Fibroblast of skin of right quadriceps (primary cell): ENCODE data around the gene TPRG1L.

ENCODE experiments used
- DNase-seq: peaks from one replicate; pipeline ENCODE4 v3.0.0-alpha.2; 2013

Gene TPRG1L

DNA sequence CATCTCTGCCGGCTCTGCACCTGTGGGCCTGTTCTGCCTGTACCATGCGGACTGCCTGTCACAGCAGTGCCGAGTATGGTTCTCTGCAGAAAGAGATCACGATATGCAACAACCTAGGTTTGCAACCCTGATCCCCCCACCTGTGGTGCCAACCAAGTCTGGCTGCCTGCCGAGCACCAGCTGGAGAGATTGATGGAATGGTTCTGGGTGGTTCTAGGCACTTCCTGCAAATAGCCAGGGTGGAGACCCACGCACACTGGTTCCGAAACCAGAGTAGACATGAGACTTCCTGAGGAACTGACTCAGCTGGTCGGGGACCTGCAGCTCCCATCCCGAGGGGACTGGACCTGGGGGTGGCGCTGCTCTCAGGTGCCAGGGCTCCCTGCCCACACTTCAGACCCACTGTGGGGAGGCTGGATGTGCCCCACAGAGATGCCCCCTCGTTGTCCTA lies 5.4 kb downstream of the TPRG1L start:
- no peak for DNase-seq

DNA sequence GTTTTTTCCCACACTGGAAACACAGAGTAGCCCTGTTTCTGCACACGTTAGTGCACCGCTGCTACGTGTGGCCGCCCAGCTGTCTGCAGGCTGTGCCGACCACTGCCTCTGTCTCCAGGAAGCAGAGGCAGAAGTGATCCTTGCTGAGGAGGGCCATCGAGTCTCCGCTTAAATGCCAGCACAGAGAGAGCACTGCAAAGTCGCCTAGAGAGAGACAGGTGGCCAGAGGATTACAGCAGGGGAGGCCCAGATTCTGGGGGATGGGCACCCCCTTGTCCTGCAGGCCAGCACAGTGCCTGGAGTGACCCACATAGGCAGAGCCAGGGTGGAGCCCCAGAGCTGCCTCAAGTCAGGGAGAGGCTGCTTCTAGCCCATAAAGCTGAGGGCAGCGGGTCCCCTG lies 6.1 kb downstream of the TPRG1L start:
- no peak for DNase-seq

DNA sequence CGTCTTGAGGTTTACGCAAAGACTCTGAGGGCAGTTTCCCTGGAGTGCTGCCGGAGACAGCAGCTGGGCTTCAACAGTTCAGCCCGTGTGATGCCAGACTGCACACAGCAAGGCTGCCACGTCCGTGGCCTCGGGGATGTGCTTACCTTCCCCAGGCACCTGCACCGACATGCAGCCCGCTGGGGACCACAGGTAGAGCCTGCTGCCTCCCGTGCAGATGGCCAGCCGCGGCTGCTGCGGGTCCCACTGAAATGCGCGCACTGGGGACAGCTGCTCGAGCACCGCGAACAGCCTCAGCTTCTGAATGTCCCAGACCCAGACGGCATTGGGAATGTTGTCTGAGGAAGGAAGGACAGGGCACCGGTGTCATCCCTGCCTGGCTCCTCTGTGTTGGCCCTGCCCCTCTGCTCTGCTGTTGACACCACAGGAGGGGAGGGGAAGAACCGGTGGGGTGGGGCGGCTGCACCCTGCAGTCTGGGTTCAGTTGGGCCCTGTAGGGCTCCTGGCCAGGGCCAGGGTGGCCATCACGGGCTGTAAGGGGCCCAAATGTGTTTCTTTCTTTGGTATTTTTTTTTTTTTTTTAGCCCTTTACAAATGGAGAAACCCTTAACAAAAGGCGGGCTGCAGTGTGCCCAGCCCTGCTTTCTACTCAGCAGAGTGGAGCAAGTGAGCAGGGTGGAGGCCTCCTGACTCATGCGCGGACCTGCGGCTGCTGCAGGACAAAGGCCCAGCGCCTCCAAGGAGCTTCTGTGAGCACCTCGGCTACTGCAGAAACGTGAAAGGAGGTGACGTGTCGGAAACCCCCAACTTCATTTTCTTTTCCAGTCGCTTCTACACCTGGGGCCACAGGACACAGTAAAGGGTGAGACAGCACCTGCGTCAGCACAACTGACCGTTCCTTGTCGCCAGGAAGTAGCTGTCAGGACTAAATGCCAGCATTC lies 6.8 kb downstream of the TPRG1L start:
- no peak for DNase-seq

DNA sequence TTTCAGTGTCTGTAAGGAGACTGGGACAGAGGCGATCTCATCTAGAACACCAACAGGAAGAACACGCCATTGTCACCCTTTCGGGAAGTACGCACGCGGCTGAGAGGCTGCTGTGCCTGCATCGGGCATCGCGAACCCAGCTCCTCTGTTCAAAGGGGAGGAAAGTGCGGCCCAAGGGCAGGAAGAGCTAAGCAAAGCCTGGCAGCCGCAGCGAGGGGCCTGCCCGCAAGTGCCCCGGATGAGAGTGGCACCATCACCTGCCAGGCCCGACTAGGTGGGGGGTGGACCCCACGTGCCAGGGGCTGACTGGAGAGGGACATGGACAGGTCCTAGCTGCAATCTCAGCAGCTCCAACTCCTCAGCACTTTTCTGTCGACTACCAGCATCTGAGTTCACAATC lies 7.5 kb downstream of the TPRG1L start:
- DNase-seq: no peak

DNA sequence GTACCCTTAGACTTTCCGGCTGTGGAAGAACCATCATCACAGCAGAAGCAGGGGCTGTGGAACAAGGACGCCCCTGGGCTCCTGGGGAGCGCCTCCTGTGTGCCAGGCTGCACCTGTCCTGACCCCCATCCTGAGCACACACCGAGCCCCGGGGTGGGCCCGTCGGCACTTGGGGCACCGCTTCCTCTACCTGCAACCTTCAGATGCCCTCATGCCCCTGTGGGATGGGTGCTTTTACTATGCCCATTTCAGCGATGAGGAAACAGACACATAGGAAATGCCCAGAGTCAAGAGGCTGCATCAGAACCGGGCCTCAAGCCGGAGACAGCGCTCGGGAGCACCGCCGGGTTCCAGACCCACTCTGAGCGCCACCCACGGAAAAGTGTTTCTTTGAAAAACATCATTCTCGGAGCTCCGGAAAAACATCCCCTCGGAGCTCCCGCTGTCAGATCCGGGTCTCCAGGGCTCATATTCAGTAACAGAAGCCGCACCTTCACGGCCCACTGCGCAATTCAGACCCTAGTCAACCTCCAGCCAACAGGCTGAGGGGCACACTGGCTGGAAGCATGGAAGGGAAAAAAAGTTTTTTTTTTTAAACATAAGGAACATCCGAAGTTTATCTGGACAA lies 8.0 kb downstream of the TPRG1L start:
- DNase-seq: no peak

DNA sequence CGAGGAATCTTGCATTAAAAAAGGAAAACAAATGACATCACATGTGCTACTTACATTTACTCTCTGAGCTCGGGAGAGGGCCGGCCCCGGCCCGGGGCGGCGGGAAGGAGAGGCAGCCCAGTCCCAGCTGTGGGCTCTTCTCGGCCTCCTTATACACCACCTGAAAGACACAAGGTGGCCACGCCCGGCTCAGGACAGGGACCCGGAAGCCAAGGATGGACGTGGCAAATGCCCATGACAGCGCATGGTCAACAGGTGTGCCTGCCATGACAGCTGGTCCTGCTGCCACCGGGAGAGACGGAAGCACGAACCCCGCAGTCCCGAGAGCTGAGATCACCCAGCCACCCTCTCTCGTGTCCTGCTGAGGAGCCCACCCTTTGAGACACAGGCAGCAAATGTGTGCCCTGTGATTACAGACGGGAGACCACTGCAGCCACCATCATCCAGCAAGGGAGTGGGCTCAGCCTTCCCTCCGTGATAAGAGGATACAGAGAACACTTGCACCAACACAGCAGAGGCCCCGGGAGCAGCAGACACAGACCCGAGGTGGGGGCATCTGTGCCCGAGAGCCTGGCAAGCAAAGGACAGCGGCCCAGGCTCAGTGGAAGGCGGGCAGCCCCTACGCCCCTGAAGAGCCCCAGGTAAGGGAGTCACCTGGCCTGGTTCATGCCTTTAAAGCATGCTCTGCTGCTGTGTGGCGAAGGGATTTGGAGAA lies 8.7 kb downstream of the TPRG1L start:
- no peak for DNase-seq

DNA sequence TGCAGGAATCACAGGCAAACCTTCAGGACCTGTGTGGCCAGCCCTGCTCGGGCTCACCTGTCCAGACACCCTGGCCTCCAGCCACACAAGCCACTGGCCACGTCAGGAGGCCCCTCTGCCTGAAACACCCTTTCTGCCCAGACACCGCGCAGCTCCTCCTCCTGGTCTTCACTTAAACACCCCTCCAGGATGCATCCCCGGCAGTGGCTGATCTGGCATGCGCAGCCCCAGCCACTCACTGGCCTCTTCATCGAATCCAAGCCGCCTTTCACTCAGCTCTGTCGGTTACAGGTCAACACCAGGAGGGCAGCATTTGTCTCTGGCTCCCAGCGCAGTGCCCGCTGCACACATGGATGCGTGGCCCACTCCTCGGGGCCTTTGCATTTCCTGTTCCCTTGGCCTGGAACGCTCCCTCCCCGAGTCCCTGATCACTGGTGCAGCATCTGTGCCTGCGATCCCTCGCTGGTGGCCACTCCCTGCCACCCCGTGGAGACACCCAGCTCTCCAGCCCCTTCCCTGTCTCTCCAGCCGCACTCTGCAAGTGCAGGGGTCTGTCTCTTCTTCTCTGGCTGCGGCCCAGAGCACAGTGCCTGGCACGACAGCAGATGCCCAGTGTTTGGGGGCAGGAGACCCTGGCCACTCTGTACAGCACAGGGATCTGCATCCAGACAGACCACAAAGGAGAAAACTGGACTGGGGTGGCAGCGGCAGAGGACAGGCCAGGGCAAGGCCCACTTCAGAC lies 9.4 kb downstream of the TPRG1L start:
- DNase-seq: no peak

DNA sequence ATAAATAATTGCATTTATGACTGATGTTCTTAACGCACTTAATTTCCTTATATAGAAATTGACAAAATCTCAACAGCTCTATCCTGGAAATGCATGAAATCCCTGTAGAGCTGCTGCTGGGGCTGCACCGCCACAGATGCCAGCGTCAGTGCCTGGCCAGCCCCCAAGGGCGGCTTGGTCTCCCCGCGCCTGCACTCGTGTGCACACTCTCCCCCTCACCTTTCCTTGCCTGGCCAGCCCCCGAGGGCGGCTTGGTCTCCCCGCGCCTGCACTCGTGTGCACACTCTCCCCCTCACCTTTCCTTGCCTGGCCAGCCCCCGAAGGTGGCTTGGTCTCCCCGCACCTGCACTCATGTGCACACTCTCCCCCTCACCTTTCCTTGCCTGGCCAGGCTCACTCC lies 11.3 kb downstream of the TPRG1L start:
- no peak for DNase-seq

DNA sequence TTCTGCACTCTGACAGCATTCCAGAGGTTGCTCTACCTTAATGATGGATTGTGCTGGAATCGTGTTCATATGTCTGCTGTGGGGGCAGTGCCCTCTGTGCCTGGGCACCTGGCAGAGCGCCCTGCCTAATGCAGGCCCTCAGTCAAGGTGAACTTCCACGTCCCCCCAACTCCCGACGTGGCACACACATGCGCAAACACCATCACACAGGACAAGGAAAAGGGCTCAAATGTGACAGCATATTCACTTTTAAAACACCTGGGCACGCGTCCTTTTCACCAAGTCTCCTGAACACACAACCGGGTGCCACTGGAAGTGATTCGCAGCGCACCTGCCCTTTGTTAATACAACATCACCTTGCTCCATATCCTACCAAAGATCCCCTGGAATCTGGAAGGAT lies 11.7 kb downstream of the TPRG1L start:
- DNase-seq: no peak

DNA sequence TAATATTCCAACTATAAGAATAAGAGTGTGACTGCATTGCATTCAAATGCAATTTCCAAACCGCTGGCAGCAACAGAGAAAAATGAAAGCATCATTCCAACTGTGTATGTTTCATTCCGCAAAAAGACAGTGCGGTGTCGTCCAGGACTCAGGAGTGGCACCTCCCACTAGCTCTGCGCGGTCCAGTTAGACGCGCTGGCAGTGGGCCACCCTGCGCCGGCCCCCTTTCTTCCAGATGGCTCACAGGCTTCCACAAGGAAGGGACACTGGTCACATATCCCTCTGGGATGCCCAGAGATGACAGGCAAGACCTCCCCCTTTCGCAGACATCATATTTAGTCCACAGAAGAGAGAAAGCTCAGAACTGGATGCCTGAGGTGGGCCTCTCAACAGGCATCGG lies 13.2 kb downstream of the TPRG1L start:
- no peak for DNase-seq

DNA sequence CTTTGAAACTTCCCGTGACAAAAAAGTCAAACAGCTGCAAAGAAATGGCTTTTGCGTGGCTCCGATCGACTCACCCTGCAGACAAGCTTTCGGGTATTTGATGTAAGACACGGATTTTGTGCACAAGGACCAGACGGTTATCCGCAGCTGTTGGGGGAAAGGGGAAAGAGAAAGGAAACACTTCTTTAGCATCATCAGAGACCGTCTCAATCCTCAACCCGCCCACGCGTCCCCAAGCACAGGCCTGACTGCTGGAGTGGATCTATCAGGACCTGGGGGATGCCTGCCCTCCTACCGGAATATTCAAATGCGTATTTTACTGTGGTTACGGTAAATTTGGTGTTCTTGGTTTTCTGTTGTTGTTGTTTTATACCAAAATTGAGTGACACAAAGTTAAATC lies 13.9 kb downstream of the TPRG1L start:
- DNase-seq: no peak

DNA sequence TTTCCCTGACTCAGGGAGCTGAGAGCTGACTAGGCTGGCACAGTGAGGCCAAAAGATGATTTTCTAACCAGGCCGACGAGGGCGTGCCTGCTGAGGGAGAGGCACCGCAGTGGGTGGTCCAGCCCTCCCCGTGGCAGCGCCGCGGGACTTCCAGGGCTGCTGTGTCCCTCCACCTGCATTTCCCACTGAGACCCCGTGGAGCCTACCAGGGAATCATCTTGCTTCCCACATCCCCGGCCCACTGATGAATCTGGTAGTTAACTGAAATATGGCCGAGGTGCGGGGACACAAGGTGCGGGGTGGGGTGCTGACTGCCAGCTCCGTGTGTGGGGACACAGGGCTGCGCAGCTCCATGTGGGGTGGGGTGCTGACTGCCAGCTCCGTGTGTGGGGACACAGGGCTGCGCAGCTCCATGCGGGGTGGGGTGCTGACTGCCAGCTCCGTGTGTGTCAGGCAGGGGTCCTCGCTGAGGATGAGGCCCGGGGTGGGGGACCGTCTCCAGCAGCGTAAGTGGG lies 14.6 kb downstream of the TPRG1L start:
- DNase-seq: no peak

DNA sequence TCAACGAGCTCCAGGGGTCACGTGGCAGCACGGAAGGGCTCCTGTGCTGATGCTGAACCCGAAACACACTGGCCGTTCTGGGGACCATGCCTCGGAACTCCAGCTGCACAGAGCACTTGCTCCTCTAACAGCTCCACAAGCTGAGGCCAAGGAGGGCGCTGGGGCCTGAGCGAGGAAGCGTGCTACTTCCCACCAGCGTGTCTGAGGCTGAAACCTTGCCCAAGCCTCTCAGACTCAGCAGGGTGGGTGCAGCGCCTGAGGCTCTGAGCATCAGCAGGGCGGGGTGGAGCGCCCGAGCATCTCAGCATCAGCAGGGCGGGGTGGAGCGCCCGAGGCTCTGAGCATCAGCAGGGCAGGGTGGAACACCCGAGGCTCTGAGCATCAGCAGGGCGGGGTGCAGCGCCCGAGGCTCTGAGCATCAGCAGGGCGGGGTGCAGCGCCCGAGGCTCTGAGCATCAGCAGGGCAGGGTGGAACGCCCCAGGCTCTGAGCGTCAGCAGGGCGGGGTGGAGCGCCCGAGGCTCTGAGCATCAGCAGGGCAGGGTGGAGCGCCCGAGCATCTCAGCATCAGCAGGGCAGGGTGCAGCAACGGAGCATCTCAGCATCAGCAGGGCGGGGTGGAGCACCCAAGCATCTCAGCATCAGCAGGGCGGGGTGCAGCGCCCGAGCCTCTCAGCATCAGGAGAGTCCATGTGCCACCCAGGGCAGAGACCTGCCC lies 15.5 kb downstream of the TPRG1L start:
- DNase-seq: no peak

DNA sequence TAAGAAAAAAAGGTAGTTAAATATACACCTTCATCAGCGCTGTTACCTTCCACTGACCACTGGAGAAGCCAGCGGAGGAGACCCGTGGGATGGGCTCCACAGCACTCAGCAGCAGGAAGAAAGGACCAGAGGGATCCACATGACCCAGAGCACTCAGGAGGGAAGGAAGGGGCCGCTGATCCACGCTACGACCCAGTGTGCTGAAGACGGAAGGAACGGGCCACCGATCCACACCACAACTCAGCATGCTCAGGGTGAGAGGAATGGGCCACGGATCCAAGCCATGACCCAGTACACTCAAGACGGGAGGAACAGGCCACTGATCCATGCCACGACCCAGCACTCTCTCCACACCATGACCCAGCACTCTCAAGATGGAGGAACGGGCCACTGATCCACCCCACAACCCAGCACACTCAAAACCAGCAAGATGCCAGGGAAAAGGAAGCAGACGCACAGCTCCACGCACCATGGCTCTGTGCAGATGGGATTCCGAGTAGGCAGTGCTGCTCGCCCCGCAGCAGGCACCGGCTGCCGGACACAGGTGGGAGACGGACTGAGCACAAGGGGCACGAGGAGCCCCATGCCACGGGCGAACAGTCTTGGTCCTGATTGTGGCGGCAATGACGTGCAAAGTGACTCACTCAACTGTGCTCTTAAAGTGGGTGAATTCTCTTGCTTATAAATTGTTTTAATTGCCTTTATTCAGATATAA lies 16.4 kb downstream of the TPRG1L start:
- DNase-seq: no peak

DNA sequence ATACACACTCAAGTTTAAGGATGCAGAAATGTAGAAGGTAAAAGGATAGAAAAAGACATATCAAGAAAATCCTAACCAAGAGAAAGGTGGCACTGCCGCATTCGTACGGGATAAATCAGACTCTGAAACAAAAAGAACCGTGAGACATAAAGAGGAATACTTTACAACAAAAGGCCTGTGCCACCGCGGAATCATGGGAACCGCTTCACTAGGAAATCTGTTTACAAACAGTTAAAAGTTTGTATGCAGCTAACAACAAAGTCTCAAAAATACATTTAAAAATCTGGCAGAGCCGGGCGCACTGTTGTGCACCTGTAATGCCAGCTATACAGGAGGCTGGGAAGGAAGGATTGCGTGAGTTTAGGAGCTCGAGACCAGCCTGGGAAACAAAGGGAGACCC lies 17.0 kb downstream of the TPRG1L start:
- no peak for DNase-seq

DNA sequence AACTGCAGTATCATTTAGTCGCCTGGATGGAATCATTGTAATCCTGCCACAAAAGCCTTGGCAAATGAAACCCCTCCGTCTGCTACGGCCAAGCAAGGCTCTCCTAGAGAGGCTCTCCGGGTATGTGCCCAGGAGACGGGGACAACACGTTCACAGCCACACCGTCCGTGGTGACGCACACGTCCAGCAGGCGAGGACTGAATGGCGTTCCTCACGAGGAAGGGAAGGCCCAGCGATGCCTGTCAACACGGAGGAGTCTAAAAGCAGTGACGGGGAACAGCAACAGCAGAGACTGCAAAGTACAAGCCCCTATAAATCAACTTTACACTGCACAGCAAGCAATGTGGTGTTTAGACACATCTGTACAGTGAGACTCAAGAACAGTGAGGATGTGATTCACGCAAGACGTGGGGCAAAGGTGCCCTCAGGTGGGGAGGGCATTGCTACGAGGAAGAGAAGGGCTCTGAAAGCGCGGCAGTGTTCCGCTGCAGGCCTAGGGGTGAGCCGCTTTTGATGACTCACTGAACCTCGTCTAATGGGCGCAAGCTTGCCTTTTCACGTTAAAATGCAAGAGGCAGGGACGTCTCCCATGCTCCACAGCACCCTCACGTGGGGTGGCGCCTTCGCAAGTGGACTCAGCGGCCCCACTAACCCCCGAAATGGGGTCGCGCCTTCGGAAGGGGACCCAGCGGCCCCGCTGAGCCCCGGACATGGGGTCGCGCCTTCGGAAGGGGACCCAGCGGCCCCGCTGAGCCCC lies 18.3 kb downstream of the TPRG1L start:
- DNase-seq: no peak

DNA sequence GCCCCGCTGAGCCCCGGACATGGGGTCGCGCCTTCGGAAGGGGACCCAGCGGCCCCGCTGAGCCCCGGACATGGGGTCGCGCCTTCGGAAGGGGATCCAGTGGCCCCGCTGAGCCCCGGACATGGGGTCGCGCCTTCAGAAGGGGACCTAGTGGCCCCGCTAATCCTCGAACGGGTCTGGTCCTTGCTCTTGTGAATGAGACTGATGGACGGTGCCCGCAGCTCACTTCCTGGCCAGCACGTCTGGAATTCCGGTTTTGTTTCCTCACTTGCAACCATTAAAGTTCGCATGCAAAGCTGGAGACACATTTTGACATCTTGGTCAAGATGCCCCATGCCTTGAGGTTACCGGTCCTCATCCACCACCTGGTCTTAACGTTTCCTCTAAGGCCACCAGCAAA lies 19.5 kb downstream of the TPRG1L start:
- DNase-seq: no peak

DNA sequence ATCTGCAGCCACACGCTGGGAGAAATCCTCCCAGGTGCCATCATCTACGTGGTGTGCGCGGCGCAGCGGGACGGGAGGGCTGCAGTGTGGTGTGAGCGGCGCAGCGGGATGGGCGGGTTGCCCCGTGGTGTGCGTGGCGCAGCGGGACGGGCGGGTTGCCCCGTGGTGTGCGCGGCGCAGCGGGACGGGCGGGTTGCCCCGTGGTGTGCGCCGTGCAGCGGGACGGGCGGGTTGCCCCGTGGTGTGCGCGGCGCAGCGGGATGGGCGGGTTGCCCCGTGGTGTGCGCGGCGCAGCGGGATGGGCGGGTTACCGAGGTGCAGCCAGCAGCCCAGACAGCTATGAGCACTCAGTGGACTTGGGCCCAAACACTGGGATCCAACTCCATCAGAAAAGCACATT lies 20.4 kb downstream of the TPRG1L start:
- no peak for DNase-seq

DNA sequence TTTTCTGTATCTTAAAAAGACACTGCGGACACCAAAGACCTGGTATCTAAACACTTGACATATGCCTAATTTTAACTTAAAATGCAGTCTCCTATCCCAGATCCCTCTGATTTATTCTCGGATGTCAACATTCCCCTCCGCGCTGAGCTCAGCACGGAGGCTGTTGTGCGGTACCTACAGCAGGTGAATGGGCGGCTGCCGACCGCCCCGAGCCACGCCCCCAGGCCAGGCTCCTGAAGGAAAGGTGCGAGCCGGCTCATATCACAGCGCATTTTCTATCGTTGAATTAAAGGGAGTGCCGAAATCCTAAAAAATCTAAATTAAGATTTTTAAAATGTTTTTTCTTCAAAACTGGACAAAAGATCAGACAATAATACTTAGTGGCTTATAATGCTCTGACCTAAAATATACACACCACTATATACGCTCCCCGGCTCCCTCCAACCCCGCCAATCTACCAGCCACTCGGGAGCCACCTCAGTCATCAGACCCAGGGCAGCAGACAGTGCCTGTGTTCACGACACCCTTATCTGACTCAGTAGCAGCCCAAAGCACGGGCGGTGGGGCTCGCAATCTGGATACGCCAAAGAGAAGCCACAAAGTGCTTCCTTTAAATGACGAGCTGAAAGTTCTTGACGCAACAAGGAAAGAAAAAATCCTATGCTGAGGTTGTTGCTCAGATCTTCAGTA lies 21.0 kb downstream of the TPRG1L start:
- DNase-seq: no peak

DNA sequence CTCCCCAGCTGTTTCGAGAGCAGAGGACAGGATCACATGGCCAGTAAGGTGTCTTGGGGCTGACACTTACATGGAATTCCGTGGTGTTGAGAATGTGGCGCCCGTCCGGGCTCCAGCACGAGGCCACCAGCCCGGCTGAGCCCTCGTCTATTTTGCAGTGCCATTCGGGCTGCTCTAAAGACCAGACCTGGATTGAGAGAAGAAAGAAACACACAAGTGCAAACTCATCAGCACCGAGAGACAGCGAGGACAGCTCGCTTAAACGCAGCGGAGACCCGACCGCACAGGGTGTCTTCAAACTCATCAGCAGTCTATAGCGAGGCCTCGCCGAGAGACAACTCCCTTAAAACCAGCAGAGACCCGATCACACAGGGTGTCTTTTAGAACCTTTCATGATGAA lies 21.8 kb downstream of the TPRG1L start:
- no peak for DNase-seq
